HepG2 (cell line): ENCODE measurements around the gene JAG1. TPM values are rescaled to one million over a fixed set of nuclear protein-coding genes. Genes with fewer than 3 reads are reported as not detected.

Source experiments
- CREB1 ChIP-seq, 2 experiments: fragments of 450-650 bp in 1 of 2; IDR thresholded peaks; 2 replicates each; pipeline ENCODE4 v1.6.1; 2016 to 2017; ENCODE audit warnings: control low read depth in 1 of 2, mild to moderate bottlenecking in 1 of 2, missing compliant biosample characterization in 1 of 2, missing genetic modification characterization in 1 of 2
- DDIT3 ChIP-seq: sonication (generic); formaldehyde crosslinking; IDR thresholded peaks from 2 replicates; pipeline ENCODE4 v1.4.0; 2020; ENCODE audit warnings: mild to moderate bottlenecking, missing genetic modification reagents
- DMAP1 ChIP-seq: IDR thresholded peaks from 2 replicates; pipeline ENCODE4 v1.6.1; 2016
- HBP1 ChIP-seq: IDR thresholded peaks from 2 replicates; pipeline ENCODE4 v1.6.1; 2016; ENCODE audit warnings: low read depth, control low read depth
- HMG20A ChIP-seq: IDR thresholded peaks from 2 replicates; pipeline ENCODE4 v1.6.1; 2016; ENCODE audit warnings: borderline replicate concordance
- JUNB ChIP-seq: sonication (generic); formaldehyde crosslinking; IDR thresholded peaks from 2 replicates; pipeline ENCODE4 v1.8.0; 2022; ENCODE audit warnings: missing genetic modification reagents, mild to moderate bottlenecking, borderline replicate concordance
- SRSF9 ChIP-seq: fragments of 200-400 bp; formaldehyde crosslinking; IDR thresholded peaks from 2 replicates; pipeline ENCODE4 v1.6.1; 2018; ENCODE audit warnings: borderline replicate concordance, mild to moderate bottlenecking, low read depth, low read length; ENCODE audit not compliant: insufficient read depth, poor library complexity, severe bottlenecking
- ZFP41 ChIP-seq: sonication (generic); formaldehyde crosslinking; IDR thresholded peaks from 2 replicates; pipeline ENCODE4 v1.4.0; 2020; ENCODE audit warnings: mild to moderate bottlenecking, missing genetic modification reagents, borderline replicate concordance
- ZIK1 ChIP-seq: sonication (generic); formaldehyde crosslinking; IDR thresholded peaks from 2 replicates; pipeline ENCODE4 v1.5.0; 2020; ENCODE audit warnings: mild to moderate bottlenecking, low read depth, missing genetic modification reagents, borderline replicate concordance
- ZNF10 ChIP-seq: sonication (generic); formaldehyde crosslinking; IDR thresholded peaks from 2 replicates; pipeline ENCODE4 v1.4.0; 2020; ENCODE audit warnings: mild to moderate bottlenecking, low read depth, missing genetic modification reagents, borderline replicate concordance
- ZNF264 ChIP-seq: sonication (generic); formaldehyde crosslinking; IDR thresholded peaks from 2 replicates; pipeline ENCODE4 v1.4.0; 2020; ENCODE audit warnings: missing genetic modification reagents
- ZNF329 ChIP-seq: sonication (generic); formaldehyde crosslinking; IDR thresholded peaks from 2 replicates; pipeline ENCODE4 v1.9.0; 2021; ENCODE audit warnings: low read depth, mild to moderate bottlenecking, missing genetic modification reagents
- ZNF350 ChIP-seq: sonication (generic); formaldehyde crosslinking; IDR thresholded peaks from 2 replicates; pipeline ENCODE4 v1.4.0; 2020; ENCODE audit warnings: mild to moderate bottlenecking, low read depth, missing genetic modification reagents, borderline replicate concordance
- ZNF552 ChIP-seq: sonication (generic); formaldehyde crosslinking; IDR thresholded peaks from 2 replicates; pipeline ENCODE4 v1.9.0; 2022; ENCODE audit warnings: missing genetic modification reagents, mild to moderate bottlenecking, borderline replicate concordance
- ZNF772 ChIP-seq: sonication (generic); formaldehyde crosslinking; IDR thresholded peaks from 2 replicates; pipeline ENCODE4 v1.5.0; 2020; ENCODE audit warnings: mild to moderate bottlenecking, missing genetic modification reagents
- polyA plus RNA-seq, 8 experiments: library from polyadenylated mRNA; depleted of rRNA in 3 of 8; stranded (reverse) in 7 of 8; unstranded in 1 of 8; fragments of >200 nt; fragmentation: Illumina TruSeq in 4 of 8; extraction: Trizol in 4 of 8; gene quantifications; 2 replicates each; pipeline versions ENCODE4 v1.2.1 to v1.2.3, GENCODE V29; 2011 to 2016; ENCODE audit warnings: low read depth in 4 of 8, missing spikeins in 1 of 8, mixed read lengths in 1 of 8; ENCODE audit not compliant: insufficient read depth in 1 of 8
- total RNA-seq, 5 experiments: library from RNA; depleted of rRNA; stranded (reverse); fragments of >200 nt; fragmentation: Illumina TruSeq; extraction: Trizol; gene quantifications; 2 replicates each; pipeline ENCODE4 v1.2.3, GENCODE V29; 2016; ENCODE audit warnings: low read depth in 1 of 5
- TF ChIP-seq, protein P1 (sequence below): sonication (generic); formaldehyde crosslinking; IDR thresholded peaks from 2 replicates; pipeline ENCODE4 v1.5.1; 2020; ENCODE audit warnings: missing genetic modification reagents, mild to moderate bottlenecking, borderline replicate concordance
- TF ChIP-seq, protein P2 (sequence below): sonication (generic); formaldehyde crosslinking; IDR thresholded peaks from 2 replicates; pipeline ENCODE4 v1.8.0; 2022; ENCODE audit warnings: mild to moderate bottlenecking, missing genetic modification reagents, borderline replicate concordance
- TF ChIP-seq, protein P3 (sequence below): conservative IDR thresholded peaks from 2 replicates; pipeline ENCODE4 v1.6.1; 2018; ENCODE audit warnings: missing genetic modification reagents

Gene JAG1
- total and polyA plus RNA-seq, 2 of the 13 experiments (the other 11 are each of a cell fraction or from before 2014, with no cell fraction given): 47.1 to 56.3 TPM

DNA sequence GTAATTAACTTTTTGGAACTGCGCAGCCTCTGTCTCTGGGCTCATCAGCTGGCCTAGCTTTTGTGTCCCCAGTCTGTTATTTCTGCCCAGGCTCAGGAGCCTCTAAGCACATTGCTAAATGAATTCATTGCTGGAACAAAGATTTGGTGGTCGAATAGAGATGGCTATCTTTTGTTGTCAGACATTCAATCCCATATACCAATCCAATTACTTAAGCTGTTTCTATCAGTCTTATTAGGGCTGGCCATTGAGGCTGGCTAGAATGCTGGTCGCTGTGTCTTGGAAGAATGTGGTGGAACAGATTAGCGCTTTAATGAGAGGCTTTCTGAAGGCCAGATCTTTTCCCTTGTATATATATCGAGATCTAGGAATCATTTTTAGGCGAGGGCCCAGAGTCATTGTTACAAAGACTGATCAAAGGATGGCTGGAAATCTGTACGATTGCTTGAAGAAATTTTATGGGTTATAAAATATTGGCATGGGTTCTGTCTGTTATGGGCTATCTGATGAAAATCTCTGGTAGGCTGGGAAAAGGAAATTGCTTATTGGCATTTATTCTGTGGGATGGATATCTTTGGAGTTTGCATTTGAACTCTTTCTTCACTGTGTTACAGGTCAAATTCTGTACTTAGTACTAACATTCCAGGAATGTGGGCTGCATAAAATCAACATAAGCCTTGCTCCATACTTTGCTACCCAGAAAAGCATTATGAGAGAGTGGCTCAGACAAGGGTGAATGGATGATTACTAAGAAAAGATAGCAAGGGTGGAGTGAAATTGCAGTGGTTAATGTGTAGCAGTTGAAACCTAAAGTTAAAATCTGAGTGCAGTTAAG, 34.8 kb upstream of the JAG1 start (continued):
- TF ChIP-seq HBP1 (no peak), ZNF329 (CRISPR knock-in tag) (no peak), SRSF9 (no peak), ZNF552 (no peak), ZNF350 (no peak), ZNF264 (CRISPR knock-in tag) (peak; percentile 74; the same call in 1 of the 2 replicates), DDIT3 (peak; percentile 82; the same call in 1 of the 2 replicates), JUNB (peak; percentile 16; the same call in 1 of the 2 replicates), DMAP1 (CRISPR knock-in tag) (peak; percentile 52; the same call in 1 of the 2 replicates), ZFP41 (CRISPR knock-in tag) (no peak), HMG20A (CRISPR knock-in tag) (peak; percentile 97), ZNF772 (CRISPR knock-in tag) (peak; percentile 43; the same call in 1 of the 2 replicates), ZNF10 (no peak), ZIK1 (CRISPR knock-in tag) (no peak), CREB1 (IDR thresholded peaks at IDR 0.05) (no peak), CREB1 (CRISPR knock-in tag; IDR thresholded peaks at IDR 0.05) (peak; percentile 77)
- TF ChIP-seq, protein P1, sequence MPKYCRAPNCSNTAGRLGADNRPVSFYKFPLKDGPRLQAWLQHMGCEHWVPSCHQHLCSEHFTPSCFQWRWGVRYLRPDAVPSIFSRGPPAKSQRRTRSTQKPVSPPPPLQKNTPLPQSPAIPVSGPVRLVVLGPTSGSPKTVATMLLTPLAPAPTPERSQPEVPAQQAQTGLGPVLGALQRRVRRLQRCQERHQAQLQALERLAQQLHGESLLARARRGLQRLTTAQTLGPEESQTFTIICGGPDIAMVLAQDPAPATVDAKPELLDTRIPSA (CRISPR knock-in tag): no peak
- TF ChIP-seq, protein P2, sequence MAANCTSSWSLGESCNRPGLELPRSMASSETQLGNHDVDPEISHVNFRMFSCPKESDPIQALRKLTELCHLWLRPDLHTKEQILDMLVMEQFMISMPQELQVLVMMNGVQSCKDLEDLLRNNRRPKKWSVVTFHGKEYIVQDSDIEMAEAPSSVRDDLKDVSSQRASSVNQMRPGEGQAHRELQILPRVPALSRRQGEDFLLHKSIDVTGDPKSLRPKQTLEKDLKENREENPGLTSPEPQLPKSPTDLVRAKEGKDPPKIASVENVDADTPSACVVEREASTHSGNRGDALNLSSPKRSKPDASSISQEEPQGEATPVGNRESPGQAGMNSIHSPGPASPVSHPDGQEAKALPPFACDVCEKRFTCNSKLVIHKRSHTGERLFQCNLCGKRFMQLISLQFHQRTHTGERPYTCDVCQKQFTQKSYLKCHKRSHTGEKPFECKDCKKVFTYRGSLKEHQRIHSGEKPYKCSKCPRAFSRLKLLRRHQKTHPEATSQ (CRISPR knock-in tag): no peak
- TF ChIP-seq, protein P3, sequence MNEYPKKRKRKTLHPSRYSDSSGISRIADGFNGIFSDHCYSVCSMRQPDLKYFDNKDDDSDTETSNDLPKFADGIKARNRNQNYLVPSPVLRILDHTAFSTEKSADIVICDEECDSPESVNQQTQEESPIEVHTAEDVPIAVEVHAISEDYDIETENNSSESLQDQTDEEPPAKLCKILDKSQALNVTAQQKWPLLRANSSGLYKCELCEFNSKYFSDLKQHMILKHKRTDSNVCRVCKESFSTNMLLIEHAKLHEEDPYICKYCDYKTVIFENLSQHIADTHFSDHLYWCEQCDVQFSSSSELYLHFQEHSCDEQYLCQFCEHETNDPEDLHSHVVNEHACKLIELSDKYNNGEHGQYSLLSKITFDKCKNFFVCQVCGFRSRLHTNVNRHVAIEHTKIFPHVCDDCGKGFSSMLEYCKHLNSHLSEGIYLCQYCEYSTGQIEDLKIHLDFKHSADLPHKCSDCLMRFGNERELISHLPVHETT: 0 out of 2 replicates have a peak, but pooled peaks have one; percentile 28
